H1 (cell line): ENCODE data around the gene INF2. TPM values are rescaled to one million over a fixed set of nuclear protein-coding genes. Genes with fewer than 3 reads are reported as not detected.

ENCODE experiments used
- CTCF ChIA-PET: fragments of 300-600 bp; sonication (Branson Sonifier 250); formaldehyde crosslinking; loops from one replicate; lab custom pipeline; 2021; ENCODE audit not compliant: partially characterized antibody; lab: Charles Lee
- POLR2A ChIA-PET: fragments of 300-600 bp; sonication (Branson Sonifier 250); formaldehyde crosslinking; loops from one replicate; lab custom pipeline; 2021; ENCODE audit warnings: inconsistent platforms; ENCODE audit not compliant: partially characterized antibody; lab: Charles Lee
- DNase-seq, 2 experiments: peaks; one replicate each; pipeline versions ENCODE4 v3.0.0 to v3.0.0-alpha.2; 2010 to 2022; ENCODE audit warnings: low spot score in 2 of 2, low read depth in 1 of 2, mixed read lengths in 1 of 2
- FAIRE-seq: peaks from 2 replicates; lab custom pipeline; 2011; peaks lifted over from hg19 to GRCh38; lab: Jason Lieb, UNC
- H2AFZ ChIP-seq: 2 replicates; pipeline ENCODE4 v1.8.1; 2012; ENCODE audit warnings: low read length, inconsistent platforms
- H2AK5ac ChIP-seq: 2 replicates; pipeline ENCODE4 v1.6.1; 2013; ENCODE audit warnings: low read depth, low read length
- H2BK120ac ChIP-seq: replicated peaks from 2 replicates; pipeline ENCODE3; 2013; ENCODE audit warnings: low read depth, low read length, inconsistent platforms
- H2BK12ac ChIP-seq: 2 replicates; pipeline ENCODE4 v1.6.1; 2013; ENCODE audit warnings: low read depth, low read length
- H2BK15ac ChIP-seq: 2 replicates; pipeline ENCODE4 v1.6.1; 2013; ENCODE audit warnings: low read length
- H2BK20ac ChIP-seq: 2 replicates; pipeline ENCODE4 v1.6.1; 2013; ENCODE audit warnings: low read length
- H2BK5ac ChIP-seq: 2 replicates; pipeline ENCODE4 v1.6.1; 2013; ENCODE audit warnings: low read depth, low read length
- H3K14ac ChIP-seq: 2 replicates; pipeline ENCODE4 v1.6.1; 2013; ENCODE audit warnings: inconsistent platforms; ENCODE audit not compliant: insufficient read length
- H3K18ac ChIP-seq: 2 replicates; pipeline ENCODE4 v1.6.1; 2013; ENCODE audit warnings: low read length; ENCODE audit errors: extremely low read depth
- H3K23ac ChIP-seq: 2 replicates; pipeline ENCODE4 v1.6.1; 2013; ENCODE audit warnings: inconsistent platforms; ENCODE audit not compliant: insufficient read length
- H3K23me2 ChIP-seq: 2 replicates; pipeline ENCODE4 v1.6.1; 2013; ENCODE audit warnings: low read depth, low read length
- H3K27ac ChIP-seq: 2 replicates; pipeline ENCODE4 v1.6.1; 2011; ENCODE audit warnings: low read depth, low read length, inconsistent platforms
- H3K27me3 ChIP-seq, 4 experiments: replicated peaks in 1 of 4; 1 replicate in 1 of 4; 2 replicates in 3 of 4; pipeline versions ENCODE4 v1.6.1 to v1.8.1; 2011 to 2013; ENCODE audit warnings: low read length in 3 of 4, mild to moderate bottlenecking in 3 of 4, inconsistent platforms in 2 of 4, mixed read lengths in 2 of 4, moderate library complexity in 1 of 4; ENCODE audit not compliant: control insufficient read depth in 3 of 4, insufficient read depth in 3 of 4; ENCODE audit errors: extremely low read depth in 1 of 4
- H3K36me3 ChIP-seq, 4 experiments: 2 replicates each; pipeline versions ENCODE4 v1.6.1 to v1.8.1; 2011 to 2013; ENCODE audit warnings: mild to moderate bottlenecking in 4 of 4, low read length in 3 of 4, moderate library complexity in 2 of 4, control low read depth in 1 of 4, inconsistent platforms in 1 of 4; ENCODE audit not compliant: insufficient read depth in 4 of 4, control insufficient read depth in 2 of 4
- H3K4ac ChIP-seq: replicated peaks from 2 replicates; pipeline ENCODE3; 2013; ENCODE audit warnings: low read length, low read depth, mixed read lengths, inconsistent platforms; ENCODE audit not compliant: insufficient read length
- H3K4me1 ChIP-seq, 4 experiments: replicated peaks in 1 of 4; 1 replicate in 1 of 4; 2 replicates in 3 of 4; pipeline versions ENCODE4 v1.6.1 to v1.8.1; 2011 to 2013; ENCODE audit warnings: low read length in 3 of 4, inconsistent platforms in 2 of 4, mixed read lengths in 1 of 4; ENCODE audit not compliant: insufficient read depth in 4 of 4, control insufficient read depth in 3 of 4
- H3K4me2 ChIP-seq, 2 experiments: 2 replicates each; pipeline versions ENCODE4 v1.6.1 to v1.8.1; 2011 to 2013; ENCODE audit warnings: low read depth in 2 of 2, low read length in 2 of 2, control low read depth in 1 of 2, inconsistent platforms in 1 of 2, mild to moderate bottlenecking in 1 of 2; ENCODE audit not compliant: insufficient read depth in 1 of 2
- H3K4me3 ChIP-seq, 4 experiments: fragments of 200-600, 300-600 bp in 1 of 4; sonication (generic), shearing (Covaris generic), sonication (Bioruptor Twin) in 1 of 4; 2 replicates each; pipeline versions ENCODE4 v1.5.1 to v1.8.1; 2011 to 2016; ENCODE audit warnings: low read length in 4 of 4, low read depth in 3 of 4, control low read depth in 2 of 4, inconsistent platforms in 2 of 4, mild to moderate bottlenecking in 2 of 4, mixed read lengths in 1 of 4, moderate library complexity in 1 of 4; ENCODE audit not compliant: insufficient read depth in 2 of 4; ENCODE audit errors: extremely low read depth in 1 of 4
- H3K56ac ChIP-seq: replicated peaks from 2 replicates; pipeline ENCODE3; 2013; ENCODE audit warnings: low read depth, mild to moderate bottlenecking, mixed read lengths, low read length, inconsistent platforms; ENCODE audit not compliant: insufficient read length
- H3K79me1 ChIP-seq: 2 replicates; pipeline ENCODE4 v1.6.1; 2013; ENCODE audit warnings: low read depth, low read length, control low read depth
- H3K79me2 ChIP-seq, 2 experiments: 2 replicates each; pipeline versions ENCODE4 v1.6.1 to v1.8.1; 2012 to 2013; ENCODE audit warnings: low read length in 2 of 2, mild to moderate bottlenecking in 2 of 2, inconsistent platforms in 1 of 2; ENCODE audit not compliant: insufficient read depth in 2 of 2, control insufficient read depth in 1 of 2
- H3K9ac ChIP-seq, 4 experiments: replicated peaks in 1 of 4; 1 replicate in 1 of 4; 2 replicates in 3 of 4; pipeline versions ENCODE4 v1.6.1 to v1.8.1; 2011 to 2013; ENCODE audit warnings: low read depth in 3 of 4, low read length in 3 of 4, control low read depth in 2 of 4, mild to moderate bottlenecking in 2 of 4, moderate library complexity in 2 of 4, inconsistent platforms in 1 of 4; ENCODE audit errors: extremely low read depth in 1 of 4
- H3K9me3 ChIP-seq, 2 experiments: 2 replicates each; pipeline versions ENCODE4 v1.6.1 to v1.8.1; 2012 to 2013; ENCODE audit warnings: mild to moderate bottlenecking in 2 of 2, moderate library complexity in 2 of 2, control low read depth in 1 of 2, inconsistent platforms in 1 of 2, low read depth in 1 of 2, low read length in 1 of 2, mixed read lengths in 1 of 2; ENCODE audit not compliant: insufficient read depth in 2 of 2
- H4K20me1 ChIP-seq, 2 experiments: replicated peaks in 1 of 2; 2 replicates each; pipeline versions ENCODE3 to v1.8.1; 2011 to 2013; ENCODE audit warnings: inconsistent platforms in 2 of 2, low read length in 2 of 2, mild to moderate bottlenecking in 1 of 2; ENCODE audit not compliant: insufficient read depth in 2 of 2, control insufficient read depth in 1 of 2
- H4K5ac ChIP-seq: 2 replicates; pipeline ENCODE4 v1.6.1; 2013; ENCODE audit warnings: low read length, low read depth, mixed read lengths, inconsistent platforms; ENCODE audit not compliant: insufficient read length
- H4K8ac ChIP-seq: 2 replicates; pipeline ENCODE4 v1.8.0; 2013; ENCODE audit warnings: mild to moderate bottlenecking, moderate library complexity, low read length, inconsistent platforms; ENCODE audit not compliant: insufficient read depth; ENCODE audit errors: extremely low read depth
- H4K91ac ChIP-seq: replicated peaks from 2 replicates; pipeline ENCODE3; 2013; ENCODE audit warnings: low read length, mixed read lengths, inconsistent platforms; ENCODE audit not compliant: insufficient read length
- GTF2F1 ChIP-seq: IDR thresholded peaks from 2 replicates; pipeline ENCODE4 v1.6.1; 2012; ENCODE audit warnings: low read depth, low read length, improper control_type of control experiment, borderline replicate concordance
- WGBS, 2 experiments: shearing (Covaris generic) in 1 of 2; methylation state at CpG; one replicate each; pipeline versions ENCODE4 v1.1.6 to v1.1.7; 2013 to 2015; ENCODE audit warnings: low lambda C conversion rate in 2 of 2, mixed read lengths in 2 of 2, inconsistent platforms in 1 of 2, low coverage in 1 of 2, missing lambda C conversion rate in 1 of 2; ENCODE audit not compliant: insufficient replicate concordance in 2 of 2, insufficient coverage in 1 of 2, insufficient read length in 1 of 2; ENCODE audit errors: extremely low coverage in 1 of 2, missing lambda C conversion rate in 1 of 2; 5-methylcytosine and 5-hydroxymethylcytosine counted together
- polyA plus RNA-seq, 7 experiments: library from polyadenylated mRNA; depleted of rRNA in 3 of 7; stranded (reverse) in 5 of 7; unstranded in 2 of 7; fragments of >200 nt in 5 of 7; fragments of 200-250 nt in 2 of 7; gene quantifications; 1 replicate in 5 of 7; 2 replicates in 1 of 7; 4 replicates in 1 of 7; pipeline versions ENCODE4 v1.2.1 to v1.2.3, GENCODE V29; 2011 to 2013; ENCODE audit warnings: missing spikeins in 2 of 7, mixed read lengths in 2 of 7
- total RNA-seq: library from RNA; stranded (reverse); fragmentation: NEBNext Ultra II Directional; extraction: Animal tissue kit (Norgen Biotek cat#: 25700); gene quantifications from 2 replicates; pipeline ENCODE4 v1.2.1, GENCODE V29; 2021
- TF ChIP-seq, protein P1 (sequence below): IDR thresholded peaks from 2 replicates; pipeline ENCODE4 v1.6.1; 2011; ENCODE audit warnings: low read length, improper control_type of control experiment

Gene INF2
- total and polyA plus RNA-seq, 2 of the 8 experiments (the other 6 are each of a cell fraction or from before 2014, with no cell fraction given): 29.1 to 59.5 TPM

DNA sequence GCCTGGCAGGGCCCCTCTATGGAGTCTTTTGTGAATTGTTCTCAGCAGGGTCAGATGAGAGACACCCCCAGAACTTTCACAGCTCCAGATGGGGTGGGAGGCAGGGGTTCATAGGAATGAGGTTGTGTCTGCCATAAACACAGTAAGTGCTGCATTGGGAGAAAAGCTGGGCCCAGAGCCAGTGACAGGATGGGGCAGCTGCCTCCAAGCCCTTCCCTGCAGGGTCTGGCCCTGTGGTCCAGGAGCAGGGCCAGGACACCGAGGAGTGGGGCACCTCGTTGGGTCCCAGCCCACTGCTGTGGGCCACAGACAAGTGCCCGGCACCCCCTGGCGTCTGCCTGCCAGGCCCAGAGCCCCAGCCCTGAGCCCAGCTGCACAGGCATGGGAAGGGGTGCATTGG is 13.3 kb downstream of the INF2 start:
- no peak overlapping the region for H2BK5ac ChIP-seq
- ChIA-PET CTCF (interaction anchor here (1.1 to 1.4 kb wide), 4 partner anchors 19 to 123 kb away, joined by 3 to 4 read pairs (median 3); no protein-coding TSS in a partner anchor), POLR2A (interaction anchor here (1.1 to 2.1 kb wide), 5 partner anchors 8 to 33 kb away, joined by 3 to 7 read pairs (median 4); no protein-coding TSS in a partner anchor)
- H3K9ac ChIP-seq: no peak overlapping the region
- H3K27ac ChIP-seq: no peak overlapping the region
- no peak overlapping the region for H3K4me3 ChIP-seq
- H4K5ac ChIP-seq: no peak overlapping the region
- H3K18ac ChIP-seq: no peak overlapping the region
- DNase-seq (no peak), FAIRE-seq (no peak)
- H2BK20ac ChIP-seq: no peak overlapping the region
- peaks cover 6 to 17% of the 10 kb centered on the region in 2 experiments for H3K9me3 ChIP-seq
- peaks cover 0 to 19% (median 14%) of the 10 kb centered on the region in 4 experiments; a peak in 5 of 7 replicates for H3K4me1 ChIP-seq
- peaks cover 0 to 36% of the 10 kb centered on the region in 2 experiments for H4K20me1 ChIP-seq
- 96% methylated on average over 4 of the region's 4 CpGs; no CpG with 5 or more reads in 1 of the 2 experiments for WGBS, 2 experiments
- no peak overlapping the region for H3K14ac ChIP-seq
- H3K23ac ChIP-seq: no peak overlapping the region
- H3K23me2 ChIP-seq: no peaks in the 10 kb centered on the region; the same call in 1 of the 2 replicates
- H2AFZ ChIP-seq: no peak overlapping the region
- H3K79me2 ChIP-seq: no peaks in the 10 kb centered on the region
- no peak overlapping the region for H3K4me2 ChIP-seq
- no peak overlapping the region for H3K56ac ChIP-seq
- H4K8ac ChIP-seq: no peak overlapping the region
- H2BK15ac ChIP-seq: no peak overlapping the region
- H2BK120ac ChIP-seq: no peak overlapping the region
- H2BK12ac ChIP-seq: no peak overlapping the region
- TF ChIP-seq, protein P1, sequence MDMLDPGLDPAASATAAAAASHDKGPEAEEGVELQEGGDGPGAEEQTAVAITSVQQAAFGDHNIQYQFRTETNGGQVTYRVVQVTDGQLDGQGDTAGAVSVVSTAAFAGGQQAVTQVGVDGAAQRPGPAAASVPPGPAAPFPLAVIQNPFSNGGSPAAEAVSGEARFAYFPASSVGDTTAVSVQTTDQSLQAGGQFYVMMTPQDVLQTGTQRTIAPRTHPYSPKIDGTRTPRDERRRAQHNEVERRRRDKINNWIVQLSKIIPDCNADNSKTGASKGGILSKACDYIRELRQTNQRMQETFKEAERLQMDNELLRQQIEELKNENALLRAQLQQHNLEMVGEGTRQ: no peak
- no peak for TF ChIP-seq GTF2F1
- 0 out of 2 replicates have a peak, but pooled peaks cover 2% of the 10 kb centered on the region for H3K79me1 ChIP-seq
- no peak overlapping the region for H4K91ac ChIP-seq
- no peak overlapping the region for H3K4ac ChIP-seq
- peaks cover 2 to 29% (median 12%) of the 10 kb centered on the region in 4 experiments; a peak in 6 of 8 replicates for H3K36me3 ChIP-seq
- no peak overlapping the region for H2AK5ac ChIP-seq
- H3K27me3 ChIP-seq: no peaks in the 10 kb centered on the region
